ENCODE data around the gene MGAT4B.

The MGAT4B gene

GRCh38 chr5:179767496-179768100, 39.1 kb downstream of the MGAT4B start:
- DNase-seq, result peak; percentile 59

GRCh38 chr5:179766726-179767455, 39.8 kb downstream of the MGAT4B start:
- DNase-seq, result peak; percentile 48

GRCh38 chr5:179766021-179766725, 40.5 kb downstream of the MGAT4B start:
- peak; percentile 86 for DNase-seq

GRCh38 chr5:179765400-179765799, 41.3 kb downstream of the MGAT4B start:
- DNase-seq, result peak; percentile 24

DNA sequence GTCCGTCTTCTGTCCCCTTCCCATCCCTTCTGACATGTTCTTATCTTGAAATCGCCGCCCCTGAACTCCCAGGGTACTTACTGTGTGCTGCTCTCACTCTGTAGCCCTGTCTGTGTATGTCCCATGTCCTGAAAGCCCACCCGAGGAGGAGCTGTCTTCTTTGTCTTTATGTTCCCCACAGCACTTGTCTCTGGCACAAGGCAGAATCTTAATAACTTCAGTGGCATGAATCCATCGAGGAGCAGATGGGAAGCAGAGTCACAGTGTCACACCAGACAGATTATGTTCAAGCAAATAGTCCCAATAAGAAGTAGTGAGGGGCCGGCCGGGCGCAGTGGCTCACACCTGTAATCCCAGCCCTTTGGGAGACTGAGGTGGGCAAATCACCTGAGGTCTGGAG, 42.6 kb downstream of the MGAT4B start:
- DNase-seq, result no peak

DNA sequence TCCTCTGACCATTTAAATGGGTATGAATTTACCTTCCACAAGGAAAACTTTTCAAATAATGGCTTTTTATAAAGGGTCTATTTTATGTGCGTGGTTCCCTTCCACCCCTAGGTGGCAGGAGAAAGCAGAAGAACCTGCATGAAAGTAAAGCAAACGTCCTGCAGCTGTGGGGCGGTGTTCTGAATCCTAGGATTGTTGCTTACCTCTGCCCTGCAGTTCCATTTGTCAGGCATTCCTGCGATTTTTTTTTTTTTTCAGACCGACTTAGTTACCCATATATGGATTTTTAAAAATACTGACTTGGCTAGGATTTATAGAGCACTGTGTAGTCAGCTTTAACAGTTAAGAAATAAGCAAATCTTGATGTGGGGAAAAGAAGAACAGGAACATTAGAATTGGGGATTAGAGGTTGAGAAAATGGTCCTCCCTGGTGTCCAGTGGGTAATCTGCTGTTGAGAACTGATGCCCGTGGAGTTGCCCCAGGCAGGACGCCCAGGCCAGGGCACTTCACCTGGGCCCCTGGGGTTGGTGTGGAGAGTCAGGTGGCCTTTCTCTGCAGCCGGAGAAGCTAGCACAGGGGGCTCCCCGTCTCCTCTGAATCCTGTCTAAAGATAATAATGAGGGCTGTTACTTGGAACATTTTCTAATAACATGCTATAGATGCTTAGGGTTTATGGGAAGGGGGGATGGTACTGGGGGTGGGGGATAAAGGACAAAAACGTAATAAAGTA, 43.3 kb downstream of the MGAT4B start:
- peak; percentile 88 for DNase-seq

- no peak for DNase-seq
These were observed 43.9 kb downstream of the MGAT4B start for GRCh38 chr5:179762781-179763176.

DNA sequence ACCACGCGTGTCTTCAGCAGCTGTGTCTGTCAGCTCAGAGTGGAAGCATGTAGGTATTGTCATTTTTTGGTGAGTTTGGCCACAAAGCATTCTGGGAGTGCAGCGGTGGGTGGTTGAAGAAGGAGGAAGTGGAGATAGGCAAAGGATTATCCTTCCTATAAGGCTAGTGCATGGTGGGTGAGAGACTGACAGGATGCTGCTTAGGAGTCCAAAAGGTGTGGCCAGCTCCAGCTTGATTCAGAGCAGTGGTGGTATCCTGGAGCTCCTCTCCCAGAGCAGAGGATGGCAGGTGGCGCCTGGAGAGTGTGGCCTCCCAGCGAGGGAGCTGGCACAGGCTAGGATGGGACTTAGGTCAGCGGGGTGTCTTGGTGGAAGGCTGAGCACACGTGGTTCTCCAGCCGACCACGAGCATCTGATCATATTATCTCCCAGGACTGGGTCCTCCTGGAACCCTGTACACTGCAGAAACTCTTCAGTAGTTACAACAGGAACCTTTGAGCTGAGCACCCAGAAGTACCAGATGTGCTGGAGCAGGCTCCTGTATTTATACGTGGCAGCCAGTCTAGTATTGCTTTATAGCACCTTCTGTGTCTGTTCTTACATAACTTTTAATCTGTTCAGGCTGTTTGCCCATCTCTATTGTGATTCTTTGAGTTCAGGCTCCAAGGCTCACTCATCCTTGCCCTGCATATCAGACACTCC, 44.4 kb downstream of the MGAT4B start:
- DNase-seq, result peak; percentile 81

- no peak for DNase-seq
These were observed 46.8 kb downstream of the MGAT4B start for GRCh38 chr5:179759581-179760551.

- no peak for DNase-seq
These were observed 47.7 kb downstream of the MGAT4B start for GRCh38 chr5:179758955-179759354.

- DNase-seq, result no peak
These were observed 51.6 kb downstream of the MGAT4B start for GRCh38 chr5:179755022-179755421.

GRCh38 chr5:179753971-179754370, 52.7 kb downstream of the MGAT4B start:
- DNase-seq, result no peak

GRCh38 chr5:179749857-179750508, 56.7 kb downstream of the MGAT4B start:
- no peak for DNase-seq

- DNase-seq, result no peak
These were observed 58.9 kb downstream of the MGAT4B start for GRCh38 chr5:179747811-179748210.

Data from OCI-M1 (cell line).